ENCODE data around the gene SEMA5A.

The SEMA5A gene

GRCh38 chr5:9545136-9545991, 511 bp downstream of the SEMA5A start:
- no peak for DNase-seq

- peak; percentile 78 for DNase-seq
Measured at GRCh38 chr5:9544502-9545135, 1.3 kb downstream of the SEMA5A start.

DNA sequence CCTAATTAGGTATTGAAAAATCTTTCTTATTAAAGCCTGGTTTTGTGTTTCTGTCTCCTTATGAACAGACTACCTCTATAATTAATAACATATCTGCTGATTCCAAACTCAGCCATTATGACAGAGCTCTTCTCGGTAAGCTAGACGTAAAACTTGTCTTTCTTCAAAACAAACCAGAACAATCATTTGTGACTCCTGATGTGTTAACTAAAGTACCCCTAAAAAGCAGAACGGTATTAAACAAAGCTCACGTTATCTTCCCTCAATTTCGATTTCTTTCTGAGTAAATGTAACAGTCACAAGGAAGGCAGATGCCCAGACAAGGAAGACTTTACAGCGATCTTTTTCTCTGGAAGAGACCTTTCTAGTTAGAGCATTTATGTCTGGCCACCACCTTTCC, 1.8 kb downstream of the SEMA5A start:
- DNase-seq: no peak

DNA sequence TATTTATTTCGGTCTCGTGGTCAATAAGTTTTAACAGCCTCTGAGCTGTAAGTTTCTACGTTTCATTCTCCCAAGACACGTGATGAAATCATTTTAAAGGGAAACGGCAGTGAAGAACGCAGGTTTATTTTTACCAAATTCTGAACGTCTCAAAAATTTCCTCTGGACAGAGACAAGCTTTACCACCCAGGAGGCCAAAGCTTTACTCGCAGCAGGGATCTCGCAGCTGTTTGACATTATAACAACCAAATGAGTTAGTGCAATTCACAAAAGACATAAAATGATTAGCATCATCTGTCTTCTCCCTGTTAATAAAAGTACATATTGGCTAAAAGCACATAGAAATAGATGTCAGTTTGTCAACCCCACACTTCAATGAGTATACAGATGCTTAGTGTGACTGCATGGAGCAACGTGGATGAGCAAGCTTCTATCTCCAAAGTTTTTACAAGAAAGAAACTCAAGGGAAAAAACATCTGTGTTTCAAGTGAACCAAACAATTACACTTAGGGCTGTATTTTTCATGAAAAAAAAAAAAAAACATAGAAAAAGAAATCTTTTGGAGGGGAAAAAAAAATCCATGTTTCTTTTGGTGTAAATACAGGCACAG, 2.5 kb downstream of the SEMA5A start:
- DNase-seq: no peak

GRCh38 chr5:9540791-9541190, 5.1 kb downstream of the SEMA5A start:
- no peak for DNase-seq

DNA sequence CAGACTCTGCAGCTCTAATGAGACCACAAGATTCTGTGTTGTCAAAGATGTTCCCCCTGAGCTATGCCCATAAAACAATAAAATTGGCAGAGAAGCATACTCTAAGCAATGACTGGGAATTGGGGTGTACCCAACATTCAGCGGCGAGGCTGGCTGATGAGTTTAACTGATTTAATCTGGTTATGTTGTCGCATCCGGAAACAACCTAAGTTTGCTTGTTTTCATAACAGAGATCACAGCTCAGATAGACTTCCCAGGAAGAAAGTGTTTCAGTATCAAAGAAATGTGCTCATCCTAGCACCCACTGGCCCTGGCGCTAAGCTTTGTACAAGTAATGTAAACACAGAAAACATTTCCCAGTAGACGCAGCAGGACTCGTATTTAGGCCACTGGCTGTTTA, 7.4 kb downstream of the SEMA5A start:
- no peak for DNase-seq

GRCh38 chr5:9537223-9538141, 8.4 kb downstream of the SEMA5A start:
- no peak for DNase-seq

GRCh38 chr5:9536717-9537116, 9.2 kb downstream of the SEMA5A start:
- no peak for DNase-seq

- no peak for DNase-seq
Measured at GRCh38 chr5:9534881-9535517, 10.9 kb downstream of the SEMA5A start.

DNA sequence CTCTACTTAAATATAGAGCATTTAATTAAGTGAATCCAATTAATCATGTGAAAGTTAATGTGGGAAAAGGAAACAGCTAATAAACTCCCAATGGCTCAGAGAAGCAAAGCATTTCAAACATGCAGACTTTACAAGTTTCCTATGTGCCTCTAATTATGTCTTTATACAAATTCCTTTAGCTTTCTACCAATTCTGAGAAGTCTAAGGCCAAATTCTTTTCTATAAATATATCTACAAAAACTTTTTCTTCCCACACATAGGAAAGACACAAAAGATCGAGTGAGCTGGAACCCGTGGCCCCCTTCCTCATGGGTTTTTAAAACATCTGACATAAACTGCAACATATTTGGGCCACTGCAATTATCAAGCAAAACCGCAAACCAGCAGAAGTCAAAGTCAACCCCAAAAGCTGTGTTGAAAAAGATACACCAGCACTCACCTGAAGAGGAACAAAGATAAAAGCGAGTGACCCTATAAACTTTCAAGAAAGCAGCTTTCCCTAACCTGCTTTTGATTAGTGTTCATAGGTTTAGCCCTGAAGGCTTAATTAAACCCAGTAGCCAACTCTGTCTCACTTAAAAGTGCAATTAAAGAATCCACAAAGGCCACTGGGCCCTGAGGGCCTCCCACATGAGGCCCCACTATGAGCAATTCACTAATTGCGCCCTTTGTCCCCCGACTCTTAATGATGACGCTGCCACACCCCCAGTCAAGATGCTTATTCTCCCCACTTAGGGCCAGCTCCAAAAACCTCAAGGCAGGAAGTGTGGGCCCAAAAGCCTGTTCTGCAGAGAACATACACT, 12.1 kb downstream of the SEMA5A start:
- no peak for DNase-seq

- no peak for DNase-seq
Measured at GRCh38 chr5:9533096-9533495, 12.8 kb downstream of the SEMA5A start.

DNA sequence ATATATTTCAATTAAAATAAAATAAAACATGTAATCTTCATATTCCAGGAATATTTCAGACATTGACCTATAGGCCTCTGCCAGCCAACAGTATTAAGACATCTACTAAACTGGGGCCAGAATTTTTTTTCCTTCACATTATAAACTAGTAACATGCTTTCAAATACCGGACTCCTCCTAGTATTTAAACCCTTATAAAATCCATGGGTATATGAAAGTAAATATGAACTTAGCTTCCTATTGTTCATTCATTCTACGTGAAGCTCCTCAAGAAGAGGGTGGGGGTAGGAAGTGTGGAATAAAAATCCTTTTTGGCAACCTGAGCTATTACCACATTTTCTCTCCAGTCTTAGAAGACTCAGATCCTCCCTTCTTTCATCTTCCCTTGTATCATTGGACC, 16.4 kb downstream of the SEMA5A start:
- DNase-seq: no peak

- no peak for DNase-seq
Measured at GRCh38 chr5:9529041-9529480, 16.8 kb downstream of the SEMA5A start.

- DNase-seq: no peak
Measured at GRCh38 chr5:9524941-9525340, 20.9 kb downstream of the SEMA5A start.

GRCh38 chr5:9523090-9523823, 22.6 kb downstream of the SEMA5A start:
- no peak for DNase-seq

GRCh38 chr5:9519537-9519936, 26.3 kb downstream of the SEMA5A start:
- DNase-seq: no peak

- DNase-seq: no peak
Measured at GRCh38 chr5:9516591-9516990, 29.3 kb downstream of the SEMA5A start.

- no peak for DNase-seq
Measured at GRCh38 chr5:9515436-9515835, 30.4 kb downstream of the SEMA5A start.

- no peak for DNase-seq
Measured at GRCh38 chr5:9514968-9515367, 30.9 kb downstream of the SEMA5A start.

GRCh38 chr5:9513827-9514226, 32.0 kb downstream of the SEMA5A start:
- DNase-seq: no peak

DNA sequence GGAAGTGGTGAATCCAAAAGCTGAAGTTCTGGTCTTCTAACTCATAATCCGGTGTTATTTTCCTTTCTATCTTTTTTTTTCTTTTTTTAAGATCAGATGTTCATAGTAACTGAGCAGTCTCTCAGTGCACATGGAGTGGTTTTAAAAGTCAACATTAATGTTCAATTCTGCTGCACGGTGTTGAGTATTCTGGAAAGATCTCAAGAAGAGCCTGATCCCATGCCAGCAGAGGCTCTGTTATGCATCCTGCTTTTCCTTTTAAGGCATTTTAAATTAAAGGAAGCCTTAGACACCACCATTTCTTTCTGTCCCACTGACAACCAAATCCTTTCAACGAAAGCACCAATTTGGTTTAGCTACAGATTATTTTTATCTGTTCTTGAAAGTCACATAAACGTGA, 33.4 kb downstream of the SEMA5A start:
- DNase-seq: no peak
